Measurements from ENCODE around the gene OXGR1. TPM values are rescaled to one million over a fixed set of nuclear protein-coding genes. Genes with fewer than 3 reads are reported as not detected.

OXGR1 gene
- total RNA-seq, 2 experiments from 2014 or later, result not detected

- Mint-ChIP-seq H3K27me3 (ENCODE audit: low read depth) (peaks cover 20% of the 10 kb centered on the region), H3K27ac (no peak overlapping the region), H3K4me1 (ENCODE audit: low read depth) (peaks cover 7% of the 10 kb centered on the region), H3K9me3 (ENCODE audit: insufficient read depth) (no peaks in the 10 kb centered on the region), H3K4me3 (no peak overlapping the region), H3K36me3 (ENCODE audit: low read depth) (no peaks in the 10 kb centered on the region)
- POLR2A ChIA-PET, result no interaction called here
- no peak for ATAC-seq
- DNase-seq, result no peak
- CTCF ChIA-PET, result interaction anchor here (1.1 to 1.5 kb wide), 3 partner anchors 9 to 16 kb away, joined by 4 to 6 read pairs (median 5); no protein-coding TSS in a partner anchor
These were observed 25.0 kb upstream of the OXGR1 start for GRCh38 chr13:97019236-97019635.

- peak; percentile 50 for DNase-seq
- no peak overlapping the region for H3K27ac Mint-ChIP-seq
- no peak overlapping the region for H3K4me3 Mint-ChIP-seq
- peaks cover 29% of the 10 kb centered on the region for H3K27me3 Mint-ChIP-seq (ENCODE audit: low read depth)
- peak; percentile 69 for ATAC-seq
- ChIA-PET CTCF (interaction anchor here (0.6 to 1.5 kb wide), 17 partner anchors 10 to 419 kb away, joined by 3 to 6 read pairs (median 3); no protein-coding TSS in a partner anchor), POLR2A (no interaction called here)
- H3K9me3 Mint-ChIP-seq (ENCODE audit: insufficient read depth), result no peaks in the 10 kb centered on the region
- H3K36me3 Mint-ChIP-seq (ENCODE audit: low read depth), result no peaks in the 10 kb centered on the region
- H3K4me1 Mint-ChIP-seq (ENCODE audit: low read depth), result peaks cover 7% of the 10 kb centered on the region
These were observed 23.9 kb upstream of the OXGR1 start for GRCh38 chr13:97018029-97018819.

- no peaks in the 10 kb centered on the region for H3K36me3 Mint-ChIP-seq (ENCODE audit: low read depth)
- H3K27ac Mint-ChIP-seq, result no peak overlapping the region
- ChIA-PET POLR2A (no interaction called here), CTCF (interaction anchor here (0.7 to 1.3 kb wide), 4 partner anchors 14 to 344 kb away, joined by 3 to 4 read pairs (median 3); no protein-coding TSS in a partner anchor)
- no peaks in the 10 kb centered on the region for H3K9me3 Mint-ChIP-seq (ENCODE audit: insufficient read depth)
- H3K4me3 Mint-ChIP-seq, result no peak overlapping the region
- DNase-seq, result no peak
- peaks cover 7% of the 10 kb centered on the region for H3K4me1 Mint-ChIP-seq (ENCODE audit: low read depth)
- peaks cover 33% of the 10 kb centered on the region for H3K27me3 Mint-ChIP-seq (ENCODE audit: low read depth)
- ATAC-seq, result no peak
These were observed 23.0 kb upstream of the OXGR1 start for GRCh38 chr13:97017322-97017721.

- DNase-seq (peak; percentile 42), ATAC-seq (peak; percentile 44)
- H3K9me3 Mint-ChIP-seq (ENCODE audit: insufficient read depth), result no peaks in the 10 kb centered on the region
- H3K4me3 Mint-ChIP-seq, result no peak overlapping the region
- H3K27ac Mint-ChIP-seq, result no peak overlapping the region
- H3K27me3 Mint-ChIP-seq (ENCODE audit: low read depth), result peaks cover 31% of the 10 kb centered on the region
- peaks cover 7% of the 10 kb centered on the region for H3K4me1 Mint-ChIP-seq (ENCODE audit: low read depth)
- no peaks in the 10 kb centered on the region for H3K36me3 Mint-ChIP-seq (ENCODE audit: low read depth)
- ChIA-PET POLR2A (no interaction called here), CTCF (interaction anchor here (1.3 kb wide), 1 partner anchor 94 kb away, joined by 3 read pairs; no protein-coding TSS in a partner anchor)
These were observed 21.5 kb upstream of the OXGR1 start for GRCh38 chr13:97015661-97016350.

- CTCF ChIA-PET, result no interaction called here
- DNase-seq (no peak), ATAC-seq (no peak)
- no peaks in the 10 kb centered on the region for H3K9me3 Mint-ChIP-seq (ENCODE audit: insufficient read depth)
- H3K27me3 Mint-ChIP-seq (ENCODE audit: low read depth), result peaks cover 27% of the 10 kb centered on the region
- H3K36me3 Mint-ChIP-seq (ENCODE audit: low read depth), result no peaks in the 10 kb centered on the region
- H3K27ac Mint-ChIP-seq, result no peak overlapping the region
- H3K4me1 Mint-ChIP-seq (ENCODE audit: low read depth), result peaks cover 7% of the 10 kb centered on the region
- H3K4me3 Mint-ChIP-seq, result no peak overlapping the region
- POLR2A ChIA-PET, result no interaction called here
These were observed 18.2 kb upstream of the OXGR1 start for GRCh38 chr13:97012251-97013048.

GRCh38 chr13:97011446-97012131 is 17.3 kb upstream of the OXGR1 start:
- Mint-ChIP-seq H3K4me1 (ENCODE audit: low read depth) (peaks cover 7% of the 10 kb centered on the region), H3K27me3 (ENCODE audit: low read depth) (peaks cover 28% of the 10 kb centered on the region)

GRCh38 chr13:97008643-97009042 is 14.4 kb upstream of the OXGR1 start:
- Mint-ChIP-seq H3K27ac (no peak overlapping the region), H3K27me3 (ENCODE audit: low read depth) (peaks cover 17% of the 10 kb centered on the region), H3K9me3 (ENCODE audit: insufficient read depth) (no peaks in the 10 kb centered on the region), H3K4me1 (ENCODE audit: low read depth) (no peaks in the 10 kb centered on the region), H3K36me3 (ENCODE audit: low read depth) (no peaks in the 10 kb centered on the region), H3K4me3 (no peak overlapping the region)
- DNase-seq (no peak), ATAC-seq (no peak)
- ChIA-PET CTCF (no interaction called here), POLR2A (no interaction called here)

More at GRCh38 chr13:97011446-97012131, 17.3 kb upstream of the OXGR1 start:
- no peaks in the 10 kb centered on the region for H3K9me3 Mint-ChIP-seq (ENCODE audit: insufficient read depth)
- H3K27ac Mint-ChIP-seq, result no peak overlapping the region
- H3K4me3 Mint-ChIP-seq, result no peak overlapping the region
- no peak for DNase-seq
- POLR2A ChIA-PET, result no interaction called here
- H3K36me3 Mint-ChIP-seq (ENCODE audit: low read depth), result no peaks in the 10 kb centered on the region
- CTCF ChIA-PET, result no interaction called here
- ATAC-seq, result no peak

- Mint-ChIP-seq H3K9me3 (ENCODE audit: insufficient read depth) (no peaks in the 10 kb centered on the region), H3K4me3 (no peak overlapping the region), H3K4me1 (ENCODE audit: low read depth) (no peaks in the 10 kb centered on the region), H3K27ac (no peak overlapping the region), H3K27me3 (ENCODE audit: low read depth) (peaks cover 9% of the 10 kb centered on the region), H3K36me3 (ENCODE audit: low read depth) (no peaks in the 10 kb centered on the region)
- DNase-seq (no peak), ATAC-seq (no peak)
- CTCF ChIA-PET, result interaction anchor here (0.8 kb wide), 1 partner anchor 12 kb away, joined by 3 read pairs; no protein-coding TSS in a partner anchor
- POLR2A ChIA-PET, result no interaction called here
These were observed 11.5 kb upstream of the OXGR1 start for GRCh38 chr13:97005625-97006262.

GRCh38 chr13:97004886-97005285 is 10.6 kb upstream of the OXGR1 start:
- Mint-ChIP-seq H3K27ac (no peak overlapping the region), H3K4me3 (no peak overlapping the region), H3K27me3 (ENCODE audit: low read depth) (peaks cover 11% of the 10 kb centered on the region), H3K4me1 (ENCODE audit: low read depth) (no peaks in the 10 kb centered on the region), H3K36me3 (ENCODE audit: low read depth) (no peaks in the 10 kb centered on the region), H3K9me3 (ENCODE audit: insufficient read depth) (no peaks in the 10 kb centered on the region)
- DNase-seq (no peak), ATAC-seq (no peak)
- ChIA-PET POLR2A (no interaction called here), CTCF (interaction anchor here (0.8 kb wide), 1 partner anchor 13 kb away, joined by 3 read pairs; no protein-coding TSS in a partner anchor)

- no peak overlapping the region for H3K27ac Mint-ChIP-seq
- DNase-seq (no peak), ATAC-seq (no peak)
- no peak overlapping the region for H3K4me3 Mint-ChIP-seq
- no peaks in the 10 kb centered on the region for H3K9me3 Mint-ChIP-seq (ENCODE audit: insufficient read depth)
- H3K36me3 Mint-ChIP-seq (ENCODE audit: low read depth), result no peaks in the 10 kb centered on the region
- POLR2A ChIA-PET, result no interaction called here
- no peaks in the 10 kb centered on the region for H3K4me1 Mint-ChIP-seq (ENCODE audit: low read depth)
- H3K27me3 Mint-ChIP-seq (ENCODE audit: low read depth), result peaks cover 6% of the 10 kb centered on the region
- CTCF ChIA-PET, result interaction anchor here (0.8 kb wide), 1 partner anchor 14 kb away, joined by 3 read pairs; no protein-coding TSS in a partner anchor
These were observed 10.0 kb upstream of the OXGR1 start for GRCh38 chr13:97004096-97004876.

Data from activated CD8-positive, alpha-beta T cell treated with anti-CD3 and anti-CD28 coated beads, Interleukin-2, amount 10 ng/mL, durations not matched to agents 7 days and 5 days (primary cell).